GM21786 (cell line): ENCODE measurements around the gene GOLPH3.
"Not testable (repeated sequence)": the region's sequence is repeated elsewhere in the genome, so short reads cannot be mapped to it uniquely, and the experiment has no call there.

ENCODE experiments used
- ATAC-seq: cut with Tn5 transposase; IDR thresholded peaks from one replicate; pipeline ENCODE4 v1.9.1; 2021; ENCODE audit not compliant: unreplicated experiment

Gene GOLPH3

GRCh38 chr5:32172186-32172911, 1.8 kb downstream of the GOLPH3 start:
- not testable (repeated sequence) for ATAC-seq

DNA sequence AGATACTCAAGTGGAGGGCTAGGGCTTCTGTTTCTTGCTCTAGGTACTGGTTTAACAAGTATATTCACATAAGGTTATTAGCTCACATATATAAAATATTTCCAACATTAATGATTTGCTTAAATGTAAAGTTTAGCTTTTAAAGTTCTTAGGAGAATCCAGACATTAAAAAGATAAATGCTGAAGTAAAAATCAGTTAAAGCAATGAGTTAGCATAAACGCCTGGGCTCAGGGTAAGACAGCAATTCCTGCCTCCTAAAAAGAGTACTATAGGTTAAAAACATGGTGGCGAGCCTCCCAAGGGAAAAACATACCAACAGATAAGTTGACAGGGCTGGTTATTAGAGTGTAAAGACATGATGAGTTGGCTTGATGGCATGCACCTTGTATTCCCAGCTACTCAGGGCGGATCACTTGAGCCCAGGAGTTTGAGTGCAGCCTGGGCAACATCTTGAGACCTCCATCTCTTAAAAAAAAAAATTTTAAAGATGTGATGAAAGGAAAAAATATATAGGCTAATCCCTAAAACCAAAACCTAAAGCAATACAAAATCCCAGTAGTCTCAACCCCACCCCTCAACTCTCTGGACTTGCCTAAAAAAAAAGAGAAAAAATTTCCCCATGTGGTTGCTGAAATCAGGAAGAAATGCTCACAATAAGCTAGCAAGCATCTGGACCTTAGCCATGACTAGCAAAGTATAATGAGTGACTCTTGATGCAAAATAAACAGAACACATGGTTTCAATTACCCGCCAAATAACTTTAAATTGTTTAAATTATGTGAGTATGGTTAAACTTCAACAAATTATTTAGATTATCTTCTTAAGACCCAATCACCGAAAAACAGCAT, 3.6 kb downstream of the GOLPH3 start:
- ATAC-seq: no peak

DNA sequence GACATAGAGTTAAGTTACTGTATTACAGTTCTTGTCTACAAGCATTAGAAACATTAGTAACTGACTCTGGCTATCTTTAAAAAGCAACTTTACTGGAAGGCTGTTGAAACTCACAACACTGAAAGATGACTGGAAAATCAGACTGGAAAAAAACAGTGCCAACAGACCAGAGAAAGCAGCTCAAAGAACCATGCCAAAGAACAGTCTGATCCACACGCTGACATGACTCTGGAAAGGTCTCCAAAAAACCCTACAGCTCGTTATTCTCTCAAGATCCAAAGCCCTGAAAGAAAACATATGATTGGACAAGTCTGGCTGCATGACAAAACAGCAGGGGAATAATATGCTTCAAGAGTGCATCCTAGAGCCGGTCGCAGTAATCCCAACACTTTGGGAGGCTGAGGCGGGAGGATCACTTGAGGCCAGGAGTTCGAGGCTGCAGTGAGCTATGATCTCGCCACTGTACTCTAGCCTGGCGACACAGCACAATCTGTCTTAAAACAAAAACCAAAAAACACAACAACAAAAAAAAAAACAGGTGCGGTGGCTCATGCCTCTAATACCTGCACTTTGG, 5.6 kb downstream of the GOLPH3 start:
- no peak for ATAC-seq

DNA sequence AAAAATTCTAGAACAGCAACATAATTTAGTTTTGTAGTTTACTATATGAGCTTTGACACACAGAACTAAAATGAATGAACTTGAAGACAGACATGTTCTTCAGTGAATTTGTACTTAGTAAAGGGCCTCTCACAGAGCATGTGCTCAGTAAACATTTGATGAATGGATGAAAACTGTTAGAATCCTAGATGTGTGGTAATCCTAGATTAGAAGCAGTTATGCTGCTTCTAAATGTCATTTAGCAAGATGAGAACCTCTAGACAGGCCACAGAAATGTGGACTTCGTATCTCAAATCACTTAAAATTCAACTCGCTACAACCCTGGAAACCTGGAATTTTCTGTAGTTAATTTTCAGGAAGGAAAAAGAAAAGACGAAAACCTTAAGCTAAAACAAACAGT, 8.5 kb downstream of the GOLPH3 start:
- no peak for ATAC-seq

DNA sequence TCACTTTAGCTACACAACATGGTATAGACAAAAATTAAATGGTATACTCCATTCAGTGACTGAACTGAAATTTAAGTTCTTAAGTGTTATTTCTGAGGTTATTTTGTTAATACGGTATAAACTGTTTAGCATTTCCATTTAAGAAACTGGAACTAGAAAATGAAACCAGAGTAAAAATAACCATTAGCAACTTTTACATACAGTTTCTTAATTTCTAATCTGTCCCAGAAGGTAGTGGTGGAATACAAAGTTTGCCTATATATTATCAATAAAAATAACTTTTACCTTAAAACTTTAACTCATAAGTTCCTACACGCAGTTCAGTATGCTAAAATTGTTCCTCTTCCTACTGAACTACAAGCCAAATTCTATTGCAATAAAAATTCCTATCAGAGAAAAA, 10.3 kb downstream of the GOLPH3 start:
- ATAC-seq: peak; percentile 65

DNA sequence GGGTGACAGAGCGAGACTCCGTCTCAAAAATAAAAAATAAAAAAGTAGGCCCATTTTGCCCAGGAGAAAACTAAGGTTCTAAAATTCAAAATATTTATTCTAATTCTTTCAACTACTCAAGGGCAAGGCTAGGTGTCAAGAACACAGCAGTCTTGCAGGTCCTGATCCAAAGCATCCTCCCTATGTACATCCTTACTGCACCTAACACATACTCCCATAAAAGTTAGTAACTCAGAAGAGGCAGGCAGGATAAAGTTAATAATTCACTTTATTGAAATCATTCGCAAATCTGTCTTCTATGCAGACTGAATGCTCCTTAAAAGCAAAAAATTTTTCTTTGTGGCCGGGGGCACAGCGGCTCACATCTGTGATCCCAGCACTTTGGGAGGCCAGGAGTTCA, 11.1 kb downstream of the GOLPH3 start:
- no peak for ATAC-seq

- ATAC-seq: no peak
Observed at GRCh38 chr5:32160228-32160627, 13.9 kb downstream of the GOLPH3 start.

- ATAC-seq: no peak
Observed at GRCh38 chr5:32159328-32160072, 14.6 kb downstream of the GOLPH3 start.

- no peak for ATAC-seq
Observed at GRCh38 chr5:32158679-32158975, 15.5 kb downstream of the GOLPH3 start.

DNA sequence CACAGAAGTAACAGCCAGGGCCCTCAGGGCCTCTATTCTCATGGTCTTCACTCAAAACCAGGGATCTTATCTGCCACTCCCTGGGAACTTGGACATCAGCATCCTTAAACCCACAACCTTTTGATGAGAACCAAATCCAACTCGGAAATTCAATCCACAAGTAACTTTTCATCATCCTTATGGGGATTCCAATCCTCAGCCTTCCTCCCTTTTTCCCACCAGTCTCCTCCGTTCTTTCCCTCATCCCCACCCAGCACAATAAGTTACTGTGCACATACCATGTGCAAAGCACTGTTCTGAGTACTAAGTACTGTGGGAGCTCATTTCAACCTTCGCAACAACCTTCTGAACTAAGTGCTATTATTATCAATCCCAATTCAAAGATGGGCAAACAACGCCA, 17.0 kb downstream of the GOLPH3 start:
- no peak for ATAC-seq

GRCh38 chr5:32156635-32157034, 17.5 kb downstream of the GOLPH3 start:
- no peak for ATAC-seq

- ATAC-seq: no peak
Observed at GRCh38 chr5:32155211-32155610, 18.9 kb downstream of the GOLPH3 start.

DNA sequence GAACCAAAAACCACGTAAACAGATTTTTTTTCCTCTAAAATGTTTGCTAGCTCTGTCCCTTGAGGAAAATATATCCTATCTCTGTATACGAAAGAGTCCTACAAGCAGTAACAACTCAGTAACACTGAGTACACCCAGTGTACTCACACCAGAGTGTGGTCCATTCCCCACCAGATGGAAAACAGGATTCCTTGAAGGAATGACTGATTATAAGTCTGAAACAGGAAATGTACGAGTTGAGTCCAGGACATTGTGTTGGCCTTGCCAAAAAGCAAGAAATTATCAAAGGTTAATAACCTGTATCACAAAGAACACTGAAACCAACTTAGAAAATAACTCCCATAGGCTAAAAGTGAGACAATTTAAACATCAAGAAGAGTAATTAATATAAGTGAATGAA, 20.4 kb downstream of the GOLPH3 start:
- ATAC-seq: no peak

- no peak for ATAC-seq
Observed at GRCh38 chr5:32151198-32151597, 22.9 kb downstream of the GOLPH3 start.

- ATAC-seq: no peak
Observed at GRCh38 chr5:32150366-32150765, 23.8 kb downstream of the GOLPH3 start.

- no peak for ATAC-seq
Observed at GRCh38 chr5:32147959-32148358, 26.2 kb downstream of the GOLPH3 start.

GRCh38 chr5:32147236-32147635, 26.9 kb downstream of the GOLPH3 start:
- no peak for ATAC-seq

DNA sequence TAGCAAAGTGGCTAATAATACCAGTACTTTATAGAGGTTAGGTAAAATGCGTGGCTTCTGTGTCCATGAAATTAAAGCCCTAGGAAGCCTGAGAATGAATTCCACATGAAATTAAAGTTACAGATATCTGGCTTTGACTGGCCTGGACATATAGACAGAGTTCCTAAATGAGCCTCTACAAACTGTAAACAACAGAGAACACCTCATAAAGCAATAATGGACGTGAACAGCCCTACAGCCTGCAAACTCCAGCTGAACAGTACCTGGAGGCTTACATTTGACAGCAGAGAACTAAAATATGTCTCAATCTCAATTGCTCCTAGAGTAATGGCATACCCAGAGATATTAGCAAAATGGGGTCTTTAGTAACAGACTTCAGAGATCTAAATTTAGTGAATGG, 28.7 kb downstream of the GOLPH3 start:
- no peak for ATAC-seq

- ATAC-seq: no peak
Observed at GRCh38 chr5:32144378-32145207, 29.5 kb downstream of the GOLPH3 start.

DNA sequence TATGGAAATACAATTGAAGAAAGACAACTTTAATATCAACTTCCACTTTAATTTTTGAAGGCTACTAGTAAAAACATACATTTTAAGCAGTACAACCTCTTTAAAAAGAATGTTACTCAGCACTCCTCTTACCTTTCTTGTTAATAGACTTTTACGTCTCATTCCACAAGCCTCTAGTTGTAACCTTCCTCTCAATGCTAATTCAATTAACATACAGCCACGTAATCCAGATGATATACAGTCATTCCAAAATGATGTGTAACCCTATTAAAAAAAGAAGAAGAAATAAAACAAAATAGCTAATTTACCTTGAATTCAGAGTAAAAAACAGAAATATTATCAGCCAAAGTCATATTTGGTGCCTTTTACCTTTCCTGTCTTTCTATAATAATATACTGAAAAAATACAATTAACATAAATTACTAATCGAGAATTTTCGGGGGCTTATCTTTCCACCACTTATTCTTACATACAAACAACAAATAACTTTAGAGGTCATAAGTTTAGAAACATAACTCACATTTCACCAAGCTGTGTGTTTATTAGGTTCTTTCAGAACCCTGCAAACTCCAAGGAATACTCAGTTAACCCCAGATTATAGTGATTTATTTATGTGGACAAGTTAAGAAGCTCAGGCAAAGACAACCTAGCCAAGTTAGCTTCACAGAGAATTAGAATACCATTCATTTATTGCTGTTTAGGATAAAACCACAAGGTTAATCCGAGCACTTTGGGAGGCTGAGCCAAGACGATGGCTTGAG, 30.3 kb downstream of the GOLPH3 start:
- ATAC-seq: no peak
